ENCODE results near the gene RASD1. TPM values are rescaled to one million over a fixed set of nuclear protein-coding genes. Genes with fewer than 3 reads are reported as not detected.

RASD1 gene
- total and polyA plus RNA-seq, 2 of the 4 experiments (the other 2 are of a cell fraction) = 0.54 to 1.8 TPM

- Histone ChIP-seq H3K79me1 (ENCODE audit: low read depth in 1 of 2, low read length in 2 of 2) (no peaks in the 10 kb centered on the region), H3K36me3 (ENCODE audit: control insufficient read depth, insufficient read depth, low read length) (no peaks in the 10 kb centered on the region), H2BK5ac (ENCODE audit: low read depth, low read length, poor library complexity, severe bottlenecking) (no peak overlapping the region), H3K4me3 (ENCODE audit: insufficient read depth, low read depth, low read length) (no peak overlapping the region), H4K20me1 (ENCODE audit: insufficient read depth, low read length) (no peaks in the 10 kb centered on the region), H3K14ac (replicated peaks; ENCODE audit: low read depth, low read length) (no peak overlapping the region), H2BK20ac (ENCODE audit: low read depth, low read length) (no peak overlapping the region), H2AK5ac (ENCODE audit: low read depth, low read length) (no peak overlapping the region), H3K9ac (ENCODE audit: low read depth, low read length) (no peak overlapping the region), H4K5ac (ENCODE audit: low read depth, low read length) (no peak overlapping the region), H3K23ac (ENCODE audit: low read depth, low read length) (no peak overlapping the region), H3K27me3 (ENCODE audit: control insufficient read depth, insufficient read depth, low read length) (no peaks in the 10 kb centered on the region), H3K9me3 (ENCODE audit: control insufficient read depth, insufficient read depth, low read length) (no peaks in the 10 kb centered on the region), H2AFZ (replicated peaks; ENCODE audit: low read length, poor library complexity) (peak overlapping the region; percentile 21), H3K4ac (ENCODE audit: low read depth, low read length) (no peak overlapping the region), H3K4me2 (ENCODE audit: low read depth, low read length) (no peak overlapping the region), H2BK15ac (ENCODE audit: low read depth, low read length) (no peak overlapping the region), H3K9me1 (ENCODE audit: insufficient read depth, low read length) (0 out of 2 replicates have a peak, but pooled peaks cover 4% of the 10 kb centered on the region), H4K8ac (ENCODE audit: low read depth in 2 of 2, low read length in 2 of 2) (no peak overlapping the region), H2BK120ac (ENCODE audit: low read depth, low read length) (no peak overlapping the region), H4K91ac (ENCODE audit: insufficient read depth, low read depth, low read length) (no peak overlapping the region), H3K56ac (ENCODE audit: extremely low read depth, insufficient read depth, low read length) (no peak overlapping the region), H2AK9ac (replicated peaks; ENCODE audit: low read depth, low read length, poor library complexity) (no peak overlapping the region), H3K27ac (ENCODE audit: insufficient read depth, low read length) (no peak overlapping the region), H3K4me1 (ENCODE audit: control insufficient read depth, insufficient read depth, low read length) (peaks cover 8% of the 10 kb centered on the region; the same call in 1 of the 2 replicates), H3K18ac (ENCODE audit: low read depth, low read length) (no peak overlapping the region)
- in situ Hi-C loops (cut with MboI; ENCODE audit: low sequenced_read_pairs) = no loop called here
- BruUV-seq (replicated peaks) = no TSS peak
- ATAC-seq (ENCODE audit: low read depth) = no peak
- POLR2A ChIA-PET (ENCODE audit: unreplicated experiment) = no interaction called here
- dilution Hi-C loops (cut with HindIII; ENCODE audit: low sequenced_read_pairs, unreplicated experiment) = no loop called here
- intact Hi-C loops (cut with micrococcal nuclease) = no loop called here
- WGBS, 2 experiments (ENCODE audit: extremely low coverage in 2 of 2, insufficient read length in 1 of 2) = 80% methylated on average over 1 of the region's 10 CpGs; no CpG with 5 or more reads in 1 of the 2 experiments
- CTCF ChIA-PET = no interaction called here
- peak; percentile 6 for DNase-seq
- TF ChIP-seq MAFK (IDR thresholded peaks at IDR 0.05; ENCODE audit: low read depth, low read length) = peak; percentile 81
- peak; percentile 93 for TF ChIP-seq NFE2L2 (IDR thresholded peaks at IDR 0.05; ENCODE audit: low read depth, low read length)
- TF ChIP-seq POLR2A (IDR thresholded peaks at IDR 0.05; ENCODE audit: low read depth, low read length) = no peak
These were observed 42.5 kb upstream of the RASD1 start for GRCh38 chr17:17538417-17539391.
